CD4-positive, alpha-beta T cell treated with Interleukin-17A for 1 hour (primary cell): ENCODE results near the gene PDGFRB.

Source experiments
- DNase-seq: peaks from one replicate; pipeline ENCODE4 v3.0.0-alpha.2; 2020

PDGFRB gene

GRCh38 chr5:150181766-150182545, 26.3 kb upstream of the PDGFRB start:
- DNase-seq = no peak

DNA sequence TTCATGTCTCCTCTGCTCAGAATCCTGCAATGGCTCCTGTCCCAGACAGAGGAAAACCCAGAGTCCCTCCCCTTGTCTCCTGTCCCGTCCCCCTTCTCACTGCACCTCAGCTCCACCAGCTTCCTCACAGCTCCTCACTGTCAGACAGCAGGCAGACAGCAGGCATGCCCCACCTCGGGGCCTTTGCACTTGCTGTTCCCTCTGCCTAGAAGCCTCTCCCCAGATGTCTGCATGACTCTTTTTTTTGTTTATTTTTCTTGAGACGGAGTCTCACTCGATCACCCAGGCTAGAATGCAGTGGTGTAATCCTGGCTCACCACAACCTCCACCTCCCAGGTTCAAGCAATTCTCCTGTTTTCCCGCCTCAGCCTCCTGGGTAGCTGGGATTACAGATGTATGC, 25.4 kb upstream of the PDGFRB start:
- DNase-seq = no peak

DNA sequence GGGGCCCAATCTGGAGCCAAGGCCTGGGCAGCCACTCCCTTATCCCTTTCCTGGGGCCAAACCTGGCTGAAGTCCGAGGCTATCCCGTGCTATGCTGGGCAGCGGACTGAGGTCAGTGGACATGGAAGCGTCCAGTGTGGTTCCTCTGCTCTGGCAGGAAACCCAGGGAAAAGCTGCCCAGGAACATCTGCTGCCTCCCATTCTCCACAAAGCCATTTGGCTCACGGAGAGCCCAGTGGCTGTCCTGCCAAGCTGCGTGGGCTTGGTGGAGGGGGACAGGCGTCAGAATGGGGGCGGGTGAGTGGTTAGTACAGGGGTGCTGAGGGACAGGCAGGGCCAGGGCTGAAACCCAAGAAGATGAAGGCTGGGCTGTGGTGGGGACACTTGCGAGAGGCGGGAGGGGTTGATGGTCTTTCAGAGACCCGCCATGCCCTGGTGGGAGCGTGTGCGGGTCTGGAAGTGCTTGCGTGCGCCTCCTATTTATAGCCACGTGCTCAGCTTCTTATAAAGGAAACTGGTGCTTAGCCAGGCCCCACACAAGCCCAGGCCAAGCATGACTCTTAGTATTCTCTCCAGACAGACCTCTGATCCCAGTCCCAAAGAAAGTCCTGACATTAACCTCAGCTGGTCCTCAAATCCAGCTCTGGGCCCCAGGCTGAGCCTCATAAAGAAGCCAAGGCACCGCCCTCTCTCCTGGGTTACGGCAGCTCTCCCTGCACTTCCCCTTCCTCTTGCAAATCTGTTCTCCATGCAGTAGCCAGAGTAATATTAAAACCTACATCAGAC, 24.8 kb upstream of the PDGFRB start:
- no peak for DNase-seq

GRCh38 chr5:150179019-150179620, 23.5 kb upstream of the PDGFRB start:
- no peak for DNase-seq

GRCh38 chr5:150178262-150178661, 22.6 kb upstream of the PDGFRB start:
- DNase-seq = no peak

DNA sequence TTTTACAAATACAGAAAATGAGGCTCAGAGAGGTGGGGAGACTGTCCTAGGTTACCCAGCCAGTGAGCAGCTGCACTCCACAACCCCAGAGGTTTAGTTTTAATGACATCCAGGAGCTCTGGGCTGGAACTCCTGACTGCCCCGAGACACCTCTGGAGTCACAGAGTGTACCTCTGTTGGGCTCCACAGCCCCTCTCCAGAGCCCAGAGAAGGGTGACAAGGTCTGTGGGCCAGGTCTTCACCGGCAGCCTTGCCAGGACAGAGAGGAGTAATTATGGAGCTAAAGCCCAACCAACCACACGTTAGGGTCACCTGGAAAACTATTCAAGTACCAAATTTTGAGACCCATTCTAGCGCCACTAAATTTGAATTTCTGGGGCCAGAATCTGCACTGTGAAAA, 22.1 kb upstream of the PDGFRB start:
- no peak for DNase-seq

DNA sequence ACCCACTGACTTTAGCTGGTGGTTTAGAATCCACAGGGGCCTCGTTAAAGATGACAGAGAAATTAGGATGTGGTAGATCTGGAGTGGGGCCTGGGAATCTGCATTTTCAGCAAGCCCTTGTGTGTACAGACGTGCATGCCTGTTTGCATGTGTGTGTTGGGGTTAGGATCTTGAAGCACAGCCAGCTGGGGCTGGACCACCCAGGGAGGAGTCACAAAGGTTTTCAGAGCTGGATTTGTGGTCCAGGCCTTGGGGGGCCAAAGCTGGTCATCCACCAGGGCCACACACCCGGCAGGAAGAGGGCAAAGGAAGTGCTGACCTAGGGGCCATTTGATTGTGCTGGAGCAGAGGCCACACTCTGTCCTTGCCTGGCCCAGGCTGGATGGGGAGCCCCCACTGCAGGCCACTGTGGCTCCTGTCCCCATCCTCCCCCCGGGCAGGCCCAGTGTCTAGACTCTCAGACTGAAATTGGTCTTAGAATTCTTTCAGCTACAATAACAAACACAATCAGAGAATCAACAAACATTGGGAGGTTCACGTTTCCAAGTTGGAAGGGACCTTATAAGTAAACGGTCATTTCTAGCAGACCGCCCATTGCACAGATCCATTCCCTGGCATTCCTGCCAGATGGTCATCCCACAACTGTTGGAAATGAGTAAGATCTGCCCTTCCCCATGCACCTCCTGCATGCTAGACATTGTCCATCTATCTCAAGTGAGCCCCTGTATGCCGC, 21.3 kb upstream of the PDGFRB start:
- DNase-seq = no peak

- DNase-seq = no peak
Observed at GRCh38 chr5:150175536-150175935, 19.9 kb upstream of the PDGFRB start.

- no peak for DNase-seq
Observed at GRCh38 chr5:150175076-150175475, 19.4 kb upstream of the PDGFRB start.

DNA sequence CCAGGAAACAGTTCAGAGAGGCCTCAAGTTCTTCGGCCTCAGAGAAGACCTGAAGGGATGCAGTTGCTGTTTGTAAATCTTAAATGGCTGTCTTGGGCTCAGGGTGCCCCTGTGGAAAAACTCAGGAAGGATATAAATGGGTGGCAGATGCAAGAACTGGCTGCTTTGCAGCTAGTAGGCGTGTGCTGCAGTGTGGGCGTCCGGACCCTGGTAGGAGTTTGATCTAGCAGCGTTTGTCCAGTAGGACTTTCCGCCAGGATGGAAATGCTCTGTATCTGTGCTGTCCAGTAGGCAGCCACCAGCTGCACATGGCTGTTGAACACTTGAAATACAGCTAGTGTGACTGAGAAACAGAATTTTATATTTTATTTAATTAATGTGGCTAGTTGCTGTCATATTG, 18.6 kb upstream of the PDGFRB start:
- no peak for DNase-seq

DNA sequence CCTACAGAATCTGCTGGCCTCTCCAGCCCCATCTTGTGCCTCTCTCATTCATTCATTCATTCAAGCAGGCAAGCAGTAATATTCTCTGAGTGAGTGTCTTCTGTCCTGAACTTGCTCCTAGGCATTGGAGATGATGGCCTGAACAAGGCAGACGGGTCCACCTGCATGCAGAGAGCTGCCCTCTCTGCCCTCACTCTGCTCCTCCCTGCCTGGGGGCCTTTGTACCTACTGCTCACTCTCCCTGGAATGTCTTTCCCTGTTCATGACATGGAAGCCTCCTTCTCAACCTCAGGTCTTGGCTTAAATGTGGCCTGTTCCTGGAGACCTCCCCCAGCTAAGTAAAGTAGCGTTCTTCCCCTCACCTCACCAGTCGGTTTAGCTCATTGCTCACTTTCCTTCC, 17.5 kb upstream of the PDGFRB start:
- DNase-seq = no peak

- DNase-seq = no peak
Observed at GRCh38 chr5:150172556-150172955, 16.9 kb upstream of the PDGFRB start.

GRCh38 chr5:150172145-150172544, 16.5 kb upstream of the PDGFRB start:
- no peak for DNase-seq

DNA sequence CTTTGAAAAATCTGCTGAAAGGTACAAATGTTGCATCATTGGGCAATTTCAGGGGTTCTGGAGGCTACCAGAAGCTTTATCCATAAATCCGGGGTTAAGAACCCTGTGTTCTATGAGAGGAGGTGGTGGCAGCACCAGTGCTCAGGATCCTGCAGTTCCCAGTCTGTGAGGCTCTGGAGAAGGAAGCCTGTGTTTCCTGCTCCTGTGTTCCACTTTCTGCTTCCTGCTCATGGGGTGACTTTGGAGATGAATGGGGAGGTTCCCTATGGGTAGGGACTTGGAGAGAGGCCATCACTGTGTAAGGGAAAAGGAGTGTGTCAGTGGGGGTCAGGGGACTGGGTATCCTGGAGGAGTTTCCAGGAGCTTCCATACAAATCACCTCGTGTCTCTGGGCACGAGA, 13.2 kb upstream of the PDGFRB start:
- DNase-seq = no peak

GRCh38 chr5:150167908-150168307, 12.3 kb upstream of the PDGFRB start:
- DNase-seq = no peak

DNA sequence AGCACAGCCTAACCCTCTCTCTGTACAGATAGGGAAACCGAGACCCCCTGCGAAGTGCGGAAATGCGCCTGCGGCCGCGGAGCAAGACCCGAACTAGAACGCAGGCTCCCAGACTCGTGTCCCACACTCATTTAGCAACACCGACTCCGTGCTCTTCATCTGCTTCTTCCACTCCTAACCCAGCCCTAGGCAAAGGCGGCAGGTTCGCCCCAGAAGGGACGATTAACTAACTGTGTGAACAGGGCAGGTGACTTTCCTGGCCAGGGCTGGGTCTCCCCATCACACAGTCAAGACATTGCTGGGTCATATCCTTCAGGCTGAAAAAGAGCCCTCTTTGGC, 11.8 kb upstream of the PDGFRB start:
- no peak for DNase-seq

GRCh38 chr5:150166650-150167511, 11.2 kb upstream of the PDGFRB start, which contains the start of gene CDX1:
TSS of gene CDX1 (plus strand) at chr5:150166778. CDS start at chr5:150166877, 99 bp downstream.
- no peak for DNase-seq

- DNase-seq = no peak
Observed at GRCh38 chr5:150166037-150166649, 10.5 kb upstream of the PDGFRB start.

GRCh38 chr5:150164211-150164980, 8.8 kb upstream of the PDGFRB start:
- no peak for DNase-seq

DNA sequence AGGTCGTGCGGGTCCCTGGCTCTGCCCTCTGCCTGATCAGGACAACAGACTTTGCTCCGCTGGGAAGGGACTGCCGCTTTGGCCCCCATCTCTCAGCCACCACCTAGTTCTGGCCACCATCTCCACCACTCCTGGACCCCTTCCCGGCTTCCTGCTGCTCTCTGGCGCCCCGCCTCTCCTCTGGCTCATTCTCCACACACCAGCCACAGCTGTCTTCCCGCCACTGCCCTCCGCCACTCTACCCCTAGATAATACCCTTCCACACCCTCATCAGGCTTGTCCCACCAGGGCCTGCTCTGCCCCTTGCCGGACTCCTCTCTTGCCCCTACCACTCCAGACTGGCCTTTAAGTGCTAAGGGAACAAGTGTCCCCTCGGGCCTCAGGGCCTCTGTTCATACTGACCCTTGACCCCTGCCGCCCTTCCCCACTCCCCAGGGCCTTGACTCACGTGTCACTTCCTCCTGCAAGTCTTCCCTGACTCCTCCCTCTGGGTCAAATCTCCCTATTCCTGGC, 8.0 kb upstream of the PDGFRB start:
- DNase-seq = no peak

- no peak for DNase-seq
Observed at GRCh38 chr5:150163035-150163434, 7.4 kb upstream of the PDGFRB start.
